Stimulated activated CD8-positive, alpha-beta memory T cell treated with anti-CD3 and anti-CD28 coated beads, Interleukin-12 subunit alpha, Interleukin-12 subunit beta, amount 100 ng/mL, for 24 hours (primary cell): ENCODE measurements around the gene ATG7.
"Not testable (repeated sequence)": the region's sequence is repeated elsewhere in the genome, so short reads cannot be mapped to it uniquely, and the experiment has no call there.

Experiments
- DNase-seq: peaks from one replicate; pipeline ENCODE4 v3.0.0-alpha.2; 2020; ENCODE audit errors: extremely low read depth

Gene ATG7

DNA sequence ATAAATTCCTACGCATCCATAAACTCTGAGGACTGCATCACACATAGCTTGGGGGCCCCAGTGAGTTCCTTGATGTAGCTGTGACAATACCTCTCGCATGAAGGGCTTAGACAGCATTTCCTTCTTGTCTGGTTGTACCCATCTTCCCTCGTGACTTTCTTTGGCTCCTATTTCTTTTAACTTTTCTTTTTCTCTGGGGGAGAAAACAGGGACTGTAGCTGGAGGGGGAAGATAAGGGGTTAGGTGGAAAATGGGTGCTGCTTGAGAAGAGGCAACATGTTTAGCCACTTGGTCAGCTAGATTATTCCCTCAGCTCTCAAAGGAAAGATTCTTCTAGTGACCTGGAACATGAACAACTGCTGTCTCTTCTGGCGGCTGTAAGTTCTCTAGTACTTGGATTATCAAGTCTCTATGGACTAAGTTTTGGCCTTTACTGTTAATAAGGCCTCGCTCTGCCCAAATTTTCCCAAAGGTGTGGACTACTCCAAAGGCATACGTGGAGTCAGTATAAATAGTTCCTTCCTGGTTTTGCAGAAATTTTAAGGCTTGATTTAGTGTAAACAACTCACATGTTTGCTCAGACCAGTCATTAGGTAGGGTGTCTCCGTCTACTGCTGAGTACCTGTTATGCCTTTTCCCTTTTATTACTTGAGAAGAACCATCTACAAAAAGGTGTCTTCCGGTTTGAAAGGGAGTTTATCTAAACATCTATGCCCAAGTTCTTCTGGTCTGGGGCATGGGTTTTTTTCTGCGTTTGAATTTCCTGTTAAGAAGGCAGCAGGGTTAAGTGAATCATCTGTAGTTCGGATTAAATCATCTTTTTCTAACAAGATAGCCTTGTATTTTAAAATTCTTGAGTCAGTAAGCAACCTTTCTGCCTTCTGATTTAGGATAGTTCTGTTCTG is 21.0 kb upstream of the ATG7 start:
- no peak for DNase-seq

DNA sequence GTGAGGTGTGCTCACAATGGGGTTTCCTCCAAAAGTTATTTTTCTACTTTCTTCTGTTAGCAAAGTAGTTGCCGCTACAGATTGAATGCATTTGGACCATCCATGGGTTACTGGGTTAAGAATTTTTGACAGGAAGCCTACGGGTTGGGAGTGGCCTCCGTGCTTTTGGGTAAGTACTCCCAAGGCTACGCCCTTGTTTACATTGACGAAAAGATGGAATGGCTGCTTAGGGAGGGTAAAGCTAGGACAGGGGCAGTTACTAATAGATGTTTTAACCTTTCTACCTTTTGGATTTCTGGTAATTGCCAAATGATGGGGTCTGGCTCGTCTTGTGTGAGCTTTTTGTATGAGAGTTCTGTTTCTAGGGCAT is 20.4 kb upstream of the ATG7 start:
- no peak for DNase-seq

DNA sequence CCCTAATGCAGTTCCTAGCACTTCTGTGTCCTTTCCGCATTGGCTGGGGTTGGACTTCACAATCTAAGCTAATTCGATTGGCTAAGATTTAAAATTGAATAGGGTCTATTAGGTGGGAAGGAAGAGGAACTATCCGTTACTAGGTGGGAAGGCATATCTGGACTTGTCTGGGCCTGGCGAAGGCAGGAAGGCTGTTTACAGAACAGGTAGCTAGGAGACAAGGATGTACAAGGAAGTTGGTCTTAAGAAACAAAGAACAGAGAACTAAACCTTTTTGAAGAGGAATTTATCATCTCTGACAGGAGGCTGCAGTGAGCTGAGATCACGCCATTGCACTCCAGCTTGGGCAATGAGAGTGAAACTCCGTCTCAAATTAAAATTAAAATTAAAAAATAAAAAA is 17.3 kb upstream of the ATG7 start:
- no peak for DNase-seq

DNA sequence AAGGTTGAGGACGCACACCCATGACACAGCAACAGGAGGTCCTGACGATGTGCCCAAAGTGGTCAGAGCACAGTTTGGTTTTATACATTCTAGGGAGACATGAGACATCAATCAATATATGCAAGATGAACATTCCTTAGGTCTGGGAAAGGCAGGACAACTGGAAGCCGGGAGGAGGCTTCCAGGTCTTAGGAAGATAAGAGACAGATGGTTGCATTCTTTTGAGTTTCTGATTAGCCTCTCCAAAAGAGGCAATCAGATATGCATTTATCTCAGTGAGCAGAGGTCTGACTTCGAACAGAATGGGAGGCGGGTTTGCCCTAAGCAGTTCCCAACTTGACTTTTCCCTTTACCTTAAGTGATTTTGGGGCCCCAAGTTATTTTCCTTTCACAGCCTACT is 16.7 kb upstream of the ATG7 start:
- DNase-seq, result not testable (repeated sequence)

DNA sequence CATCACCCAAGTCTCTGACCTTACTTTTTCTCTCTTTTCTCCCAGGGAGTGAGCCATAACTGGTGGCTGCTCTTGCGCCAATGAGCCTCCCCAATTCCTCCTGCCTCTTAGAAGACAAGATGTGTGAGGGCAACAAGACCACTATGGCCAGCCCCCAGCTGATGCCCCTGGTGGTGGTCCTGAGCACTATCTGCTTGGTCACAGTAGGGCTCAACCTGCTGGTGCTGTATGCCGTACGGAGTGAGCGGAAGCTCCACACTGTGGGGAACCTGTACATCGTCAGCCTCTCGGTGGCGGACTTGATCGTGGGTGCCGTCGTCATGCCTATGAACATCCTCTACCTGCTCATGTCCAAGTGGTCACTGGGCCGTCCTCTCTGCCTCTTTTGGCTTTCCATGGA is 13.2 kb upstream of the ATG7 start:
- DNase-seq, result no peak

DNA sequence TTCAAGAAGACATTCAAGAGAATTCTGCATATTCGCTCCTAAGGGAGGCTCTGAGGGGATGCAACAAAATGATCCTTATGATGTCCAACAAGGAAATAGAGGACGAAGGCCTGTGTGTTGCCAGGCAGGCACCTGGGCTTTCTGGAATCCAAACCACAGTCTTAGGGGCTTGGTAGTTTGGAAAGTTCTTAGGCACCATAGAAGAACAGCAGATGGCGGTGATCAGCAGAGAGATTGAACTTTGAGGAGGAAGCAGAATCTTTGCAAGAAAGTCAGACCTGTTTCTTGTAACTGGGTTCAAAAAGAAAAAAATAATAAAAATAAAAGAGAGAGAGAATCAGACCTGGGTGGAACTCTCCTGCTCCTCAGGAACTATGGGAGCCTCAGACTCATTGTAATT is 11.7 kb upstream of the ATG7 start:
- no peak for DNase-seq

DNA sequence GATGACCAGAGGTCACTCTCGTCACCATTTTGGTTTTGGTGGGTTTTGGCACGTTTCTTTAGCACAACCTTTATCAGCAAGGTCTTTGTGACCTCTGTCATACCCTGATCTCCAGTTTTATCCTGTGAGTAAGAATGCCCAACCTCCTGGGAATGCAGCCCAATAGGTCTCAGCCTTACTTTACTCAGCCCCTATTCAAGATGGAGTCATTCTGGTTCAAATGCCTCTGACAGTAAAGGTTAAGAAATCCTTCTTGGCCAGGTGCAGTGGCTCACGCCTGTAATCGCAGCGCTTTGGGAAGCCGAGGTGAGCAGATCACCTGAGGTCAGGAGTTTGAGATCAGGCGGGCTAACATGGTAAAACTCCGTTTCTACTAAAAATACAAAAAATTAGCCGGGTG is 3.2 kb upstream of the ATG7 start:
- no peak for DNase-seq

DNA sequence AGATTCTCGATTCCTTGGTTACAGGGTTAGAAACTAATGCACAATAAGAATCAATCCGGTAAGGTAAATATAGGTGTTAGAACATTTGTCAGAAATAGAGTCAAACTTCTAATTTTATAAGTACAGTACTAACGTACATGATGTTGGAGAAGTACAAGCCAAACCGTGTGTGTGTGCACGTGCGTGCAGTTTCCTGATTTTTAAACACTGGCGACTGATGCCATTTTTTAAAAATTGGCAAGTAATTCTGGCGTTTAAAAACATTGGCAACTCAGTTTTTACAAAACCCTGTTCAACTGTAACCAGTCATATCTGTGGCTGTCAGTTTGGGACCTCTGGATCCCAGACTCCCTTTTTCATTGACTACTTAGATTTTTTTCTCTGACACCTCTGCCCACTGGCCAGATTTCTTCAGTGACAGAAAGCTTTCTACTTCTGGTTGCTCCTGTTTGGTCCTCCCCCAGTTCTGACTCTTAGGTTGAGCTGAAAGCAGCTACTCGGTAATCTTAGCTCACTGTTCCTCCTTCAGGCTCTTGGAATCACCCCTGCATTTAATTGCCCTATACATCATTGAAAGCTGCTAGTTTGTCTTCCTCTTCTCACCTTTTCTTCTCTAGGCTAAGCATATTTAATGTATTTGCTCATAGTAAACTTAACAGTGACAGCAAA is 843 bp downstream of the ATG7 start:
- DNase-seq, result no peak

DNA sequence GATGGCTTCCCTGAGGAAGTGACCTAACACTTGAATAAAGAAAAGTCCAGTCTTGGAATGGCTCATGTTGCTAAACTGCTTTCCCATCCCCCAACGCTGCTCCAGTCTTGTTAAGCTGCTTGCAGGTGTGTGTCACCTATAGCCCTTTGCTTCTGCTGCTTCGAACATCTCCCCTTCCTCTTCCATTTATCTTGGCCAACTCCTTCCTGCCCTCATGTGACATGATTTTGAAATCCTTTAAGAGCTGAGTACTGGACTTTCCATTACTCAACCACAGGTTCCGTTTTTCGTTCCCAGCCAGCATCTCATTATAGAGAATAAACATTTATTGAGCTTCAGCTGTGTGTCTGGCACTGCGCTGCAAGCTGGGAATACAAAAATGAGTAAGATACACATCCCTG is 1.7 kb downstream of the ATG7 start:
- DNase-seq, result no peak

DNA sequence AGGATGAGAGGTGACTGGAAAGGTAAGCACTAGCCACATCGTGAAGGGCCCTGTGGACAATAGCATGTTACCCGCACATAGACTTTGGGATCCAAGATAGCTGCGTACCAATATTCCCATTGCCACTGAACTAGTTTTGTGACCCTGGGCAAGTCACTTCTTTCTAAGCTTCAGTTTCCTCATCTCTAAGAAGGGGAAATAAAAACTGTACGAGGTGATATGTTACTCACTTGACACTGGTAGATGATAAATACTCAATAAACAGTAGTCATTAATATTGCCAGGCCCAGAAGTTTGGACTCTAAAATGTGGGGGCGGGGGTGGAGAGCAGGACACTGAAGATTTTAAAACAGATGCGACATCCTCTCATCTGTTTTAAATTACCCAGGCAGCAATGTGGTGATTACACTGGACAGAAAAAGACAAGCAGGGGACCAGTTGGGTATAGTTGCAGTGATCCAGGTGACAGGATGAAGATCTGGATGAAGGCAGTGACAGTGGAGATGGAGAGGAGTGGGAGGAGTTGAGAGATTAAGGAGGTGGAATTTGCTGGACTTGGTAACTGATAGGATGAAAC is 2.5 kb downstream of the ATG7 start:
- DNase-seq, result no peak

DNA sequence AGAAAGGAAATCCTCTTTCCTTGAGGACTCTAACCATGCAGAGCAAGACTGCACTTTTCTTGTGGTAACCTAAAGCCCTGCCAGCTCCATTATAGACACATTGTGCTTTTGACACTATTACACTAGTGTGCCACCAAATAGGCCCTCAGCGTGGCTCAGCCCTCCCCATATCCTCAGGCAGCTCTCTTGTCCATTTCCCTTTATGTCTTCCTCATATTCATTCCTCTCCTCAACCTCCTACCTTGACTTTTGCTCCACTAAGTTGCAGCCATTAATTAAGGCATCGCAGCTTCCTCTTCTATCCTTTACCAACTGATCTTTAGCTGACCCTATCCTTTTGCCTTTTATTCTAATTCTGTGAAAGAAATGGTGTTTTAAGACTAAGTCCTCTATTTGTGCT is 3.7 kb downstream of the ATG7 start:
- DNase-seq, result no peak

DNA sequence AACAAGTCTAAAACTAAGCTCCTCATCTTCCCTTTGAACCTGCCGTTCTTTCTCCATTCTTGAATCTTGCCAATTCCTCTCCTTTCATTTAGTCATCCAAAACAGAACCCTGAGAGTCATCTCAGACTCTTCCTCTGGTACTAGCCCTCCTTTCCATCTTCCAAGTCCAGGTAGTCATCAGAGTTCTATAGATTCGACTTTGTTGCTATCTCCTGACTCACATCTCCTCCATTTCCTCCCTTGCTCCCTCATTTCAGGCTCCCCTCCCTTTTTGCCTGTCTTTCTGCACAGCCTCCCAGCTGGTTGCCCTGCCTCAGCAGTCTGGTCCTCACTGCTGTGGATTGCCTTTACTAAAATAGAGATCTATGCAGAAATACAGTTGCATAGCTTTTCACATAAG is 4.7 kb downstream of the ATG7 start:
- no peak for DNase-seq

DNA sequence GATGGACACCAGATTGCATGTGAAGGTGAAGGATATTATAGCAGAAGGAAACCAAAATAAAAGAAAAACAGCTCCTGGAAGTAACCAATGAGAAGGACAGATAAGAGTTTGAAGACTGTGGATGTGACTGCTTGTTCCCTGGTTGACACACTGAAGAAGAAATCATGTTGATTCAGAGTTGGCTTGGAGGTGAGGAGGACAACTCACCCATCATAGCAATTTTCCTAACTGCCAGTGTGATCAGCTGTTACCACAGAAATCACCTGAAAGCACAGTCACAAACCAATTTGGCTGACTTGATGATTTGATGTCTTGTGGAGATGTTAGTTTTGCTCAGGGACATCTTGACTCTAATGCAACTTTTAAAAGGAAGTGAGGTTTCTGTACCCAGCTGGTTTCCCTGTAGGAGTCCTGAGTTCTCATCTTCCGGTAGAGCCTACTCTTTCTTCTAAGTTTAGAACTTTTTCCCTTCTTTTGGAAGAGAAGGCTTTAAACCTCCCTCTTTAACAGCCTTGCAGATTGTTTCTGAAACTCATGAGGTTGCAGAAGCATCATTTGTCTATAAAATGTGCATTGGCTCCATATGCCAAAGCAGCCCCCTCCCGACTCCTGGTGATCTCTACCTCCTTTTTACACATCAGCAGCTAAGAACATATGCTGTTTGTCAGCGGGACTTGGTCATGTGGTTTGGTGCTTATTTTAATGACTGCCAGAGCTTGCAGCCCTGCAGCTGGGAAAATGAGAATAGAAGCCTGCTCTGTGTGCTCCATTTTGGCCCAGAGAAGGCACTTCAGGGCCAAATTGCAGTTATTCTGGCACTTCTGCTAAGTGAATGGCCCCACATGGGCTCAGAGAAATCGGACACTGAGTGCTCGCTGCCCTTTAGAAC is 10.3 kb downstream of the ATG7 start:
- no peak for DNase-seq

DNA sequence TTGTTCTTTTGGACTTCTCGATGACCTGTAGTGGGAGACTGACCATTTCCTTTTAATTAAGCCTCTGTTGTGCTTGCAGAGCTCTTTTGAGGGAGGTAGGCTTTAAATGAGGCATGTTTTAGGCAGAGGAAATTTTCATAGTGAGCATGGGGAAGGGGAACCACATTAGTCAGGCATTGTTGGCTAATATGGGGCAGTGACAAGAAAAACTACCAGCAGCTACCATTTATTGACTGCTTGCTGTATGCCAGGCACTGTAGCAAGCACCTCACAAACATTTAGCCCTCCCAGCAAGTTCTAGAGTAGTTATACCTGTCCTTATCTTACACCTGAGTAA is 10.9 kb downstream of the ATG7 start:
- no peak for DNase-seq

DNA sequence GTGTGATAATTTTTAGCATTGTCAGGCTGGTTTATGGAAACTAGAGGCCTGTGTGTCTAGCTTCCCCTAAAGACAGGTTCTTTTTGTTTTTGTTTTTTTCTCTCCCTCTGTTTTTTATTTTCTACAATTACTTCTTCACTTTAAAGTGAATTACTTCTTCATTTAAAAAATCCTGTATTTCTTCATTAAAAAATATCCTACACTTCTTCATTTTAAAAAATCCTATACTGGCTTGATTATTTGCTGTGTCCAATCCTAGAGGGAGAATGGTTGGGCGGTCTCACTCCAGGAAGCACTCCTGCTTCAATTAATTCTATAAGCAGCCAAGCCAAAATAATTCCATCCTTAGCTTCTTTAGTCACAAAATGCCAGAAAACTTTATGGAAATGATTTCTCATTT is 11.8 kb downstream of the ATG7 start:
- no peak for DNase-seq

DNA sequence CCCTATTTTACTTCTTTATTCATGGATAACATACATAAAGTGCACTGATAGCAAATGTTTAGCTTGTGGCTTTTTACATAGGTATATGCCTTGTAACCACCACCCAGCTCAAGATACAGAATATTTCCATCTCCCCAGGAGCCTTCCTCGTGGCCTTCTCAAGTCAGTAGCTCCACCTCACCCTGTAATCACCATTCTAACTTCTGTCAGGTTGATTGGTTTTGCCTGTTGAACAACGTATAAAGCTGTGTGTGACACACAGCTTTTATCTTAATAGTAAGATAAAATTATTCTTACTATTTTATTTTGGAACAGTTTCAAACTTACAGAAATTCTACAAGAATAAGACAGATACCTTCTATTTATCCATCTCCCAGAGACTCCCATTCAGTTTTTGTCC is 13.3 kb downstream of the ATG7 start:
- no peak for DNase-seq

DNA sequence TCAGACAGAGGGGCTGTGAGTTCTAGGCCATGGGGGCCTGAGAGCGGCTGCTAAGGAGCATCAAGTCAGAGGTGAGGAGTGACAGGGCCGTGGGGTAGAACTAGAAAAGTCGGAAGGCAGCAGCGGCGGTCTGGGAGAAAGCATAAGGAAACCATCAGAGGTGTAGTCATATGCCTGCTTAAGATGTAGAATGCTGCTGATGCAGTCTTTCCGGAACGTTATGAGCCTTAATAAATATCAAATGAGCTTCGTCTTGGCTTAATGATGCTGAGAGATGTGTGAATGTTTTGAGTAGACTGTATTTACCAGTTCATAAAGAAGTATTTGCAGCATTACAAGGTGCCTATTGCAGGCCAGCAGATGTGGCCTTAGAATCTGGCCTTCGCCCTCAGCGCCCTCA is 15.2 kb downstream of the ATG7 start:
- no peak for DNase-seq

DNA sequence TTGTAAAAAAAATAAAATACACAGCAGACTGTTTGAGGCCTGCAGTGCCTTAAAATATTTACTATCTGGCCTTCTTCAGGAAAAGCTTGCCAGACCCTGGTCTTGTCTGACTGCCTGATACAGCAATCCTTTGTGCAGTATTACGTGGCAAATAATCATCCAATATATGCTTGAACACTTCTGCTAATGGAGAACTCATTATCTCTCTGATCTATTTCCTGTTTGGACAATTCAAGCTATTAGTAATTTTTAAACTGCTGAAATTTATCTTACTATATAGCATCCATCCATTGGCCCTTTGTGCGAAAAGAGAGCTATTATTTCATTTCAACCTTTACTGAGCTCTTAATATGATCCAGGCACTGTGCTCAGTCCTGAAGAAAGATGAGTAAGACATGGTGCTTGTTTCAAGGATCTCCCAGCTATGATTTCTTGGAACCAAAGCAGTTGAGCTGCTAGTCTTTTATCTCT is 15.9 kb downstream of the ATG7 start:
- no peak for DNase-seq

DNA sequence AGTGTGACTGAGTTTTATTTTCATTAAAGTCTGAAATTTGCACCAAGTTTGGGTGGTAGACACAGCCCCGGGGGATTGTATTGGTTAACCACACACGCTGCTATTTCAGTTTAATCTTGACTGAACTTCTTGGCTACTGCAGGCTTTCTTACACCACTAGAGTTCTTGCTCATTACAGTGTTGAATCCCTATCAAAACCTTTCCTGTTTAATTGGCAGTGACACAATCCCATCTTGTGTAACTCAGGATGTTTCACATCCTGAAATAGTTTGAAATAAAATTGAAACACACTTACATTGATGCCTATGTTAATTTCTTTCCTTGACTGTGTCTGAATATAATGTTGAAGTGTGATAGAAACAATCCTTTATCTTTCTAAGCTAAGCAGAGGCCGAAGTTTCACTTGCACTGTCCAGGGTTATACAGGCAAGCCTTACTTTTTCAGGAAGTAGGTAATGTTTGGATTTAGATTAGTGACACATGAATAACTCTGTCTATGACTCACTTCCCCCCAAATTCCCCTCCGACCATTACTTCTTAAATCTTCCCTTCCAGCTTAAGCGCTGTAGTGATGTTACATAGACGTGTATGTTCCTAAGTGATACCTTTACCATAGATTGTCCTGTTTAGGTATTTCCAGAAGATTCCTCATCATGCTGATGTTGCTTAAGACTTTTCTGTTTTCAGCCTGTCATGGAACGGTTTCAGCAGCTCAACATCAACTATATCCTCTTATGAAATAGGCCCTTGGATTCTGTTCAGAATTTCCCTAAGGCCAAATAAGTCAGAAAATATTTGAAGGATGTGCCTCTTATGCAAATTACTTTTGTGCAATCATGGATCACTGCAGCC is 16.8 kb downstream of the ATG7 start:
- DNase-seq, result no peak

DNA sequence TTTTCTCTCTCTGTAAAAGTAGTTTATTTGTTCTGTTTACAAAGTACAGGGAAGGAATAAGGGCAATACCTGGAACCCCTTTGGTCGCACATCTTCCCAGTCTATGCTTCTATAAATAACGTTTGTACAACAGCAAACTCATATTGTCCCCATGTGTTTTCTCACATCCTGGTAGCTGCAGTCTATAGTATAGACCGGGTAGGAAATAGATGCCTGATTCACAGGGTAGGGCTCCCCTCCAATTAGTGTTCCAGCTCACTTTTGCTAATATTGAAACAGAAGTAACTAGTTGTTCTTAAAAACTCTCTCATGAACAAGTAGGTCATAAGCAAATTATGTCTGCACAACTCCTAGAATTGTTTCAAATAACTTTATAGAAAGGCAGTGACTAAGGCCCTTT is 17.7 kb downstream of the ATG7 start:
- no peak for DNase-seq
